GM12878 (cell line): ENCODE data around the gene NRTN.

Source experiments
- ATF7 ChIP-seq: fragments of 450-650 bp; IDR thresholded peaks from 2 replicates; pipeline ENCODE4 v1.6.1; 2016; ENCODE audit warnings: low read depth, mild to moderate bottlenecking
- BHLHE40 ChIP-seq, 2 experiments: fragments of 450-650 bp in 1 of 2; IDR thresholded peaks; 2 replicates each; pipeline ENCODE4 v1.6.1; 2011 to 2017; ENCODE audit warnings: low read depth in 2 of 2, borderline replicate concordance in 1 of 2, improper control_type of control experiment in 1 of 2, low read length in 1 of 2, mild to moderate bottlenecking in 1 of 2
- ZZZ3 ChIP-seq: IDR thresholded peaks from 2 replicates; pipeline ENCODE4 v1.6.1; 2011; ENCODE audit warnings: low read depth; ENCODE audit not compliant: control insufficient read depth, insufficient read length

DNA sequence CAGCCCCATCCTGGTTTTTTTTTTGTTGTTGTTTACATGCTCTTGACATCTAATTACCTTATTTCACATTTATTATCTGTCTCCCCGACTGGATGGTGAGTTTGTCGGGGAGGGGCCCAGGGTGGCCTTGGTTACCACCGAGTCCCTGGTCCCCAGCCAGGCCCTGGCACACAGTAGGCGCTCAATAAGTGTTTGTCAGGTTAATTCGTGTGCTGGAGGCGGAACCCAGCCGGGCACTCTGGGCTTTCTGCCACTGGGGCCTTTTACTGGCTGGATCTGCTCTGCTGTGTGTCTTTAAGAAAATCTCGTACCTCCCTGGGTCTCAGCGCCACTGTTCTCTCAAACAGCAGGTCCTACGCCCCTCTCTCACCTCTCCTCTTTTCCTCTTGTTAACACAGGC is 4.6 kb downstream of the NRTN start:
- TF ChIP-seq ZZZ3 (no peak), ATF7 (no peak), BHLHE40 (IDR thresholded peaks at IDR 0.05; ENCODE audit: borderline replicate concordance in 1 of 2, low read depth in 2 of 2, low read length in 1 of 2) (no peak)
